Keratinocyte (primary cell): ENCODE measurements around the gene ADM2. TPM values are rescaled to one million over a fixed set of nuclear protein-coding genes. Genes with fewer than 3 reads are reported as not detected.

Source experiments
- DNase-seq: peaks from one replicate; pipeline ENCODE4 v3.0.0-alpha.2; 2011; ENCODE audit warnings: low read depth, missing footprints, low spot score
- FAIRE-seq: peaks from 2 replicates; lab custom pipeline; 2011; peaks lifted over from hg19 to GRCh38; lab: Jason Lieb, UNC
- H2AFZ ChIP-seq: 2 replicates; pipeline ENCODE4 v1.6.0; 2012; ENCODE audit warnings: low read length, control low read depth, inconsistent platforms; ENCODE audit not compliant: control insufficient read depth
- H3K27ac ChIP-seq: 2 replicates; pipeline ENCODE4 v1.5.1; 2011; ENCODE audit warnings: low read length; ENCODE audit not compliant: control insufficient read depth, insufficient read depth
- H3K27me3 ChIP-seq: 3 replicates; pipeline ENCODE4 v1.6.0; 2011; ENCODE audit warnings: low read length; ENCODE audit not compliant: control insufficient read depth, insufficient read depth; ENCODE audit errors: extremely low read depth
- H3K36me3 ChIP-seq, 2 experiments: 2 replicates in 1 of 2; 3 replicates in 1 of 2; pipeline ENCODE4 v1.5.1; 2011; ENCODE audit warnings: low read length in 2 of 2, mild to moderate bottlenecking in 1 of 2; ENCODE audit not compliant: control insufficient read depth in 2 of 2, insufficient read depth in 2 of 2; ENCODE audit errors: extremely low read depth in 1 of 2
- H3K4me1 ChIP-seq: 3 replicates; pipeline ENCODE4 v1.5.1; 2011; ENCODE audit warnings: low read length; ENCODE audit not compliant: control insufficient read depth, insufficient read depth; ENCODE audit errors: extremely low read depth
- H3K4me2 ChIP-seq: 3 replicates; pipeline ENCODE4 v1.6.0; 2011; ENCODE audit warnings: low read depth, low read length; ENCODE audit not compliant: control insufficient read depth, insufficient read depth; ENCODE audit errors: extremely low read depth
- H3K4me3 ChIP-seq, 3 experiments: fragments of 200-600 bp in 1 of 3; sonication (generic) in 1 of 3; 2 replicates in 2 of 3; 3 replicates in 1 of 3; pipeline ENCODE4 v1.5.1; 2011 to 2016; ENCODE audit warnings: low read length in 3 of 3, mild to moderate bottlenecking in 3 of 3, control low read depth in 2 of 3, inconsistent platforms in 1 of 3, low read depth in 1 of 3, mixed read lengths in 1 of 3, mixed run types in 1 of 3, moderate library complexity in 1 of 3; ENCODE audit not compliant: control insufficient read depth in 2 of 3, insufficient read depth in 2 of 3; ENCODE audit errors: extremely low read depth in 1 of 3
- H3K79me2 ChIP-seq: 2 replicates; pipeline ENCODE4 v1.6.0; 2012; ENCODE audit warnings: low read length; ENCODE audit not compliant: control insufficient read depth, insufficient read depth
- H3K9ac ChIP-seq: 3 replicates; pipeline ENCODE4 v1.6.0; 2011; ENCODE audit warnings: low read length; ENCODE audit not compliant: control insufficient read depth, insufficient read depth; ENCODE audit errors: extremely low read depth
- H3K9me1 ChIP-seq: 3 replicates; pipeline ENCODE4 v1.6.0; 2011; ENCODE audit warnings: low read length; ENCODE audit not compliant: control insufficient read depth, insufficient read depth; ENCODE audit errors: extremely low read depth
- H3K9me3 ChIP-seq: 2 replicates; pipeline ENCODE4 v1.5.1; 2012; ENCODE audit warnings: low read depth, low read length; ENCODE audit not compliant: control insufficient read depth
- H4K20me1 ChIP-seq: 3 replicates; pipeline ENCODE4 v1.6.0; 2011; ENCODE audit warnings: low read length; ENCODE audit not compliant: control insufficient read depth, insufficient read depth; ENCODE audit errors: extremely low read depth
- EZH2 ChIP-seq: IDR thresholded peaks from one replicate; pipeline ENCODE4 v1.6.1; 2012; ENCODE audit warnings: inconsistent platforms, mild to moderate bottlenecking, low read length, moderate library complexity
- dilution Hi-C: fragments of 300-500 bp; cut with MboI; formaldehyde crosslinking; loops from one replicate; pipeline ENCODE4 v1.7.0; 2020; ENCODE audit warnings: low sequenced_read_pairs; ENCODE audit not compliant: extremely low pct_ligation_motif_present
- polyA plus RNA-seq, 5 experiments: library from polyadenylated mRNA; depleted of rRNA in 3 of 5; stranded (reverse) in 3 of 5; stranded (forward) in 1 of 5; unstranded in 1 of 5; fragments of >200 nt; gene quantifications; 1 replicate in 1 of 5; 2 replicates in 3 of 5; 3 replicates in 1 of 5; pipeline versions ENCODE4 v1.2.1 to v1.2.3, GENCODE V29; 2011 to 2012; ENCODE audit warnings: missing spikeins in 2 of 5, low read depth in 1 of 5, low replicate concordance in 1 of 5
- TF ChIP-seq, protein P1 (sequence below), 3 experiments: IDR thresholded peaks in 1 of 3; conservative IDR thresholded peaks in 1 of 3; optimal IDR thresholded peaks in 1 of 3; 2 replicates in 2 of 3; 3 replicates in 1 of 3; pipeline versions ENCODE3 to v1.5.1; 2011; ENCODE audit warnings: low read length in 3 of 3, mild to moderate bottlenecking in 3 of 3, moderate library complexity in 2 of 3, control low read depth in 1 of 3, inconsistent platforms in 1 of 3; ENCODE audit not compliant: insufficient read depth in 2 of 3; ENCODE audit errors: extremely low read depth in 1 of 3

ADM2 gene
- polyA plus RNA-seq, 1 donor (not counting 4 experiments of a cell fraction or from before 2014, with no cell fraction given), result 0.21 TPM

DNA sequence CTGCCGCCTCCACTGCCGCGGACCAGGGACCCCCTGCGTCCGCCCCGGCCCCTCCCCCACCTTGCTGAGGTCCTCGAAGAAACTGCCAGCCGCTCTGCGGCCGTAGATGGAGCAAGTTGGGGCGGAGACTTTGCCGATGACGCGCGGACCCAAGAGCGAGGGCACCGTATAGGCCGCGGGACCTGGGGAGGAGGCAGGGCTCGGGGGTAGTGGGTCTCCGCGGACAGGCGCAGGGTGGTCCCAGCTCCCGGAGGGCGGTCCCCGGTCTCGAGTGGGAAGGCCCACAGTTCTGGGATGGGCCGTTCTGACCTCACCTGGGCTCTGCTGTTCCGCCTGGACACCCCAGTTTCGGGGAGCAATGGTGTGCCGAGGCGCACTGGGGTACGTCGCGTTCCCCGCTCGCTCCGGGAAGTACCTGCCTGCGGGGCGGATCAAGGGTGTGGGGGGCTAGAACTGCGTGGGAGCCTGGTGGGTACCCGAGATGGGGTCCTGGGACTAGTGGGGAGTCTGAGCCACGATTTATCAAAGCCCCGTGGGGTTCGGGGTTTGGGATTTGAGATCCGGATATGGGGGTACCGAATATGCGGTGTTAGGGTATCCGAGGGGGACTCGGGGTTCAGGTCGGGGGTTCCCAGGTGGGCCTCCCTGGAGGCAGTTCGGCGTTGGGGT lies 49.7 kb downstream of the ADM2 start:
- DNase-seq, result no peak
- H3K4me2 ChIP-seq, result peak overlapping the region; percentile 85
- TF ChIP-seq, protein P1, sequence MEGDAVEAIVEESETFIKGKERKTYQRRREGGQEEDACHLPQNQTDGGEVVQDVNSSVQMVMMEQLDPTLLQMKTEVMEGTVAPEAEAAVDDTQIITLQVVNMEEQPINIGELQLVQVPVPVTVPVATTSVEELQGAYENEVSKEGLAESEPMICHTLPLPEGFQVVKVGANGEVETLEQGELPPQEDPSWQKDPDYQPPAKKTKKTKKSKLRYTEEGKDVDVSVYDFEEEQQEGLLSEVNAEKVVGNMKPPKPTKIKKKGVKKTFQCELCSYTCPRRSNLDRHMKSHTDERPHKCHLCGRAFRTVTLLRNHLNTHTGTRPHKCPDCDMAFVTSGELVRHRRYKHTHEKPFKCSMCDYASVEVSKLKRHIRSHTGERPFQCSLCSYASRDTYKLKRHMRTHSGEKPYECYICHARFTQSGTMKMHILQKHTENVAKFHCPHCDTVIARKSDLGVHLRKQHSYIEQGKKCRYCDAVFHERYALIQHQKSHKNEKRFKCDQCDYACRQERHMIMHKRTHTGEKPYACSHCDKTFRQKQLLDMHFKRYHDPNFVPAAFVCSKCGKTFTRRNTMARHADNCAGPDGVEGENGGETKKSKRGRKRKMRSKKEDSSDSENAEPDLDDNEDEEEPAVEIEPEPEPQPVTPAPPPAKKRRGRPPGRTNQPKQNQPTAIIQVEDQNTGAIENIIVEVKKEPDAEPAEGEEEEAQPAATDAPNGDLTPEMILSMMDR (optimal IDR thresholded peaks at IDR 0.05 in 1 of 3, IDR thresholded peaks at IDR 0.05 in 1 of 3, conservative IDR thresholded peaks at IDR 0.05 in 1 of 3; ENCODE audit: extremely low read depth in 1 of 3, insufficient read depth in 2 of 3, low read length in 3 of 3), result no peak
- TF ChIP-seq EZH2, result no peak
- peak overlapping the region; percentile 53 for H2AFZ ChIP-seq
- H3K36me3 ChIP-seq, result peaks cover 0 to 2% of the 10 kb centered on the region in 2 experiments
- peak overlapping the region; percentile 90 for H3K9ac ChIP-seq
- FAIRE-seq, result no peak
- H3K27ac ChIP-seq, result peak overlapping the region; percentile 76
- dilution Hi-C loops, result no loop called here
- no peaks in the 10 kb centered on the region for H3K9me1 ChIP-seq
- H3K4me1 ChIP-seq, result peaks cover 10% of the 10 kb centered on the region
- H3K4me3 ChIP-seq, result peak overlapping the region; percentile 50 to 79 (median 58)
- H3K79me2 ChIP-seq, result no peaks in the 10 kb centered on the region
- no peaks in the 10 kb centered on the region for H3K9me3 ChIP-seq
- H4K20me1 ChIP-seq, result no peaks in the 10 kb centered on the region
- peaks cover 11% of the 10 kb centered on the region for H3K27me3 ChIP-seq

DNA sequence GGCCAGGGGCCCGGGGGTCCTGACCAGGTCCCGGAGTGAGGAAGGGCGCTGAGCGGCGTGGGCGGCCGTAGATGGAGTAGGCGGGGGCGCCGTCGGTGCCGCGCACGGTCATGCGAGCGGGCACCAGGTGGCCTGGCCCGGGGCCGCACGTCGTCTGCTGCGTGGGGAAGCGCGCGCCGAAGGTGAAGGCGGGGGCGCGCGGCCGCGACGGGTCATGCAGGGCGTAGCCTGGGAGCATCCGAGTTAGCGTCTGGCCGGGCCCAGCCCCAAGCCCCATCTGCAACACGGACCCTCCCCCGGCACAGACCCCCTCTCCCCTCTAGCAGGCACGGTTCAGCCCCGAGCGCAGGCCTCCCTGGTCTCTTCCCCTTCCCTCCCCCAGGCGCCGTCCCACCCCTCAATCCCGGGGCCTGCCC lies 50.2 kb downstream of the ADM2 start:
- no peak for DNase-seq
- peak overlapping the region; percentile 76 for H3K27ac ChIP-seq
- H3K27me3 ChIP-seq, result peaks cover 11% of the 10 kb centered on the region
- dilution Hi-C loops, result no loop called here
- H3K4me1 ChIP-seq, result peaks cover 9% of the 10 kb centered on the region
- peak overlapping the region; percentile 50 to 79 (median 58) for H3K4me3 ChIP-seq
- no peaks in the 10 kb centered on the region for H3K9me3 ChIP-seq
- H3K4me2 ChIP-seq, result peak overlapping the region; percentile 85
- H4K20me1 ChIP-seq, result no peaks in the 10 kb centered on the region
- TF ChIP-seq, protein P1 (optimal IDR thresholded peaks at IDR 0.05 in 1 of 3, IDR thresholded peaks at IDR 0.05 in 1 of 3, conservative IDR thresholded peaks at IDR 0.05 in 1 of 3; ENCODE audit: extremely low read depth in 1 of 3, insufficient read depth in 2 of 3, low read length in 3 of 3), result no peak
- no peak for TF ChIP-seq EZH2
- H3K36me3 ChIP-seq, result peaks cover 0 to 2% of the 10 kb centered on the region in 2 experiments
- no peaks in the 10 kb centered on the region for H3K79me2 ChIP-seq
- FAIRE-seq, result no peak
- H3K9ac ChIP-seq, result peak overlapping the region; percentile 90
- H3K9me1 ChIP-seq, result no peaks in the 10 kb centered on the region
- H2AFZ ChIP-seq, result peak overlapping the region; percentile 53
